ENCODE data around the gene BTBD9.
"Not testable (repeated sequence)": the region's sequence is repeated elsewhere in the genome, so short reads cannot be mapped to it uniquely, and the experiment has no call there.

BTBD9 gene

GRCh38 chr6:38149531-38149930 is 490.2 kb downstream of the BTBD9 start:
- no peak for DNase-seq (ENCODE audit: low read depth in 2 of 2)

DNA sequence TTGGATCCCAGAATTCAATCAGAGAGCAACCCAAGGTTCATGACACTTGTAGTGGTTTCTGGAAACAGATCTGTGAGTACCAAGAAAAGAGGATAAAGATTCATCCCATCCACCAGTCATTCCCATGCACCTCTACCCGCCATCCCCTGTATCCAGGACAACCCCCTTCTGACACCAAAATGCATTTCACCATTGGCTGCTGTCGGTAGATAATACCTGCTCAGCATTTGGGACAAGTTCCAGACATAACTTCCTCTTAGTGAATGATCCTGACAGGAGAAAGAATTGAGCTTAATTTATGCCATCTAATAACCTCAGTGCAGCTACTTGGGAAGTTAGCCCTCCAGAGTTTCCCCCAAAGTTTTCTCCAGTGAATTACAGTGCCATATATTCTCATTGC is 491.1 kb downstream of the BTBD9 start:
- no peak for DNase-seq (ENCODE audit: low read depth in 2 of 2)

- no peak for DNase-seq (ENCODE audit: low read depth in 2 of 2)
Measured at GRCh38 chr6:38146734-38147027, 493.0 kb downstream of the BTBD9 start.

DNA sequence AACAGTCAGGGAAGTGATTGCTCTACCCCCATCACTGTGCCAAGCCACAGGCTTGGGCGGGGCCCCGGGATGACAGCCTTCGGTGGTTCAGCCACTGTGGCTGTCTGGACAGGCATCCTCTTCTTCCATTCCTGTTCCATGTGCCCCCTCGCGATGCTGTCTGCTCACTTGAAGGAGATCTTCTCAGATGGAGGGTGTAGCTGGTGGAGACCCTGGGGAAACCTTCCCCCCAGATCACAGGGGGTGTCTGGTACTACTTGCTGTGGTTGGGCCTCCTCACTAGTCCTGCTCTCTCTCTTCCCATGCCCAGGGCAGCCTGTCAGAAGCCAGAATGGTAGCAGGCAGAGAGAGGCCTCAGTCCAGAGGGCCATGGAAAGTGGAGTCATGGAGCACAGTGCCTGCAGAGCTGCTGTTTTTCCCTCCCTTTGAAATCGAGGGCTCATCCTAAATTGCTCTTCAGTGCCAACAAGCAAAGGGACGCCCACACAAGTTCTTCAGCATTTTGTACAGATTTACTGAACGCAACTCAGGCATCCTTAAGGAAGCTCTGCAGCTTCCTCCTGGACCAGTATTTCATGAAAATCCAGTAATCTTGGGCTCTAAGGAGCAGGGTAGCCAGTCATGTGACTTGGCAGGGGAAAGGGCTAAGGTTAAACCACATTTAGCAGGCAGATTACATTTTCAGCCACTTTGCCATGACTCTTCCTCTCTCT is 493.6 kb downstream of the BTBD9 start:
- no peak for DNase-seq (ENCODE audit: low read depth in 2 of 2)

- no peak for DNase-seq (ENCODE audit: low read depth in 2 of 2)
Measured at GRCh38 chr6:38144365-38144945, 495.3 kb downstream of the BTBD9 start.

DNA sequence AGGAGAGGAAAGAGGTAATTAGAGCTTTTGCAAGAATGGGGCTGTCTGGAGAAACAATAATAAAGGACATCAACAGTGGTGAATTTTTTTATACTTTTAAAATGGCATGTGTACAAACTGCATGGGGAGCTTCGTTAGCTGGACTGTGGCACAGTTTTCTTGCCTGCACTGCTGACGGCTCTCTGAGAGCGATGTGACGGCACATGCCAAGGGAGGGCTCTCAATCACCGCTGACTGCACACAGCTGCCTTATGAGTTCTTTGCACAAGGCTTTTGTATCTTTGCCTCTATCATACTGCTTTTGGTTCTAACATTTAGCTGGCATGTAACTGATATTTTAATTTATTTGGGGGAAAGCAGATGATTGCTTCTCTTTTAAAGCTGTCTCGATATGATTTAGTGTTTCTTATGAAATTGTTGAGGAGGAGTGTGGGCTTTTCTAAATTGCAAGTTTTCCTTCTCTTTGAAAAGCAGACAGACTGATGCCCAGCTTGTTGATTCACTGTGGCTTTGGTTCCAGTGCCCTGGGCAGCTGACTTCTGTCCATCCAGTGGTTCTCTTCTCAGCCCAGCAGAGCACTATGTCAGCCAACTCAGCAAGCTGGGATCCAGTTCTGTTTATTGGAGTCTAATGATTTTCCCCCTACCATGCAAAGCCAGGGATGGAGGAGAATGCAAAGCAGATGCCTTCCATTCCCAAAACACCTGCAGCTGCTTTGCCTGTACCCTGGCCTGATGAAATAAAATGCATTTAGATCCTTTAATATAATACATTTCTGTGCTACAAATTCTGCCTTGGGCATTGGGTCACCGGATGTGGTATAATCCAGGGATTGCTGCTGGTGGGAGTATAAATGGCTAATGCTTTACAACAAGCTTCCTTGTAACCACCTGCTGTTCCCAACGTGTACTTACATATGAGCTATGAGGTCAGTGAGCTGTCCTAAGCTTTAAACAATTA is 496.3 kb downstream of the BTBD9 start:
- no peak for DNase-seq (ENCODE audit: low read depth in 2 of 2)

- no peak for DNase-seq (ENCODE audit: low read depth in 2 of 2)
Measured at GRCh38 chr6:38142178-38142902, 497.4 kb downstream of the BTBD9 start.

GRCh38 chr6:38141716-38142115 is 498.0 kb downstream of the BTBD9 start:
- DNase-seq (ENCODE audit: low read depth in 2 of 2), result no peak

DNA sequence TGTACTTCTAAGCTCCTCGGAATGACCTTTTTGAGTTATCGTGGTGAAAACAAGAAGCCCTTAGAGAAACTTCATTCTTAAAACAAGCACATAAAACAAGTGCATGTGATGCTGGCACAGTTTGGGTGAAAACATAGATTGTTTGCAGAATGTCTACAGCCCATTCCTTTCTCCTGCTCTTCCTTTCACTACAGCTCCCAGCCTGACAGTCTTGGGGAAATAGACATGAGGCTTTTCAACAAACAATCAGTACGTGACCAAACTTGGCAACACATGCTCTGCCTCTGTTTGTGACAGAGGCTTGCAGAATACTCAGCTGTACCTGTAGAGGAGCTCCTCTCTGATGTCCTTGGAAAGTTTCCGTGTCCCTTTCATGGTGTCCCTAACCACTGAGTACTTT is 498.6 kb downstream of the BTBD9 start:
- no peak for DNase-seq (ENCODE audit: low read depth in 2 of 2)

GRCh38 chr6:38138374-38138773 is 501.4 kb downstream of the BTBD9 start:
- DNase-seq (ENCODE audit: low read depth in 2 of 2), result no peak

DNA sequence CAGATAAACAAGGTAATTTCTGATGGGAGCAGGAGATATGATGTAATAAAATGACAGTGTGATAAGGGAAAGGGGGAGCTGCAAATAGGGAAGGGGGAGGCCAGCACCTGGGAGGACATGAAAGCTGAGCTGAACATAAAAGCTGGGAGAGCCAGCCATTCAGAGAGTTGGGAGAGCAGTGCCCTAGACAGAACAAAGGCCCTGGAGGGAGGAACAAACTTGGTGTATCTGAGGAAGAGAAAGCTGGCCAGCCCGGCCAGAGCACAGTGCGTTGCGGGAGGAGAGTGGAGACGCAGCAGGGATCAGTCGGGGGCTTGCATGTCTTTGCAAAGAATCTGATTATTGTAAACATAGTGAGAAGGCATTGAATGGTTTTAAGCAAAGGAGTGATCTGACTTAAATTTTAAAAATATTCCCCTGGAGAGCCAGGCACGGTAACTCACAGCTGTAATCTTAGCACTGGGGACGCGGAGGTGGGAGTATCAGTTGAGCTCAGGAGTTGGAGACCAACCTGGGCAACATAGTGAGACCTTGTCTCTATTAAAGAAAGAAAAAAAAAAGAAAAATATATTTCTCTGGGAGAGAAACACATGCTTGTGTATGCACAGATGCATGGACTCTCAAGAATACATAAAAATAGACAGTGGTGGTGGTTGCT is 502.0 kb downstream of the BTBD9 start:
- DNase-seq (ENCODE audit: low read depth in 2 of 2), result no peak

GRCh38 chr6:38136547-38136946 is 503.2 kb downstream of the BTBD9 start:
- no peak for DNase-seq (ENCODE audit: low read depth in 2 of 2)

- DNase-seq (ENCODE audit: low read depth in 2 of 2), result no peak
Measured at GRCh38 chr6:38134704-38135088, 505.0 kb downstream of the BTBD9 start.

GRCh38 chr6:38133932-38134703 is 505.6 kb downstream of the BTBD9 start:
- no peak for DNase-seq (ENCODE audit: low read depth in 2 of 2)

GRCh38 chr6:38131527-38131965 is 508.2 kb downstream of the BTBD9 start:
- DNase-seq (ENCODE audit: low read depth in 2 of 2), result no peak

GRCh38 chr6:38127284-38127683 is 512.4 kb downstream of the BTBD9 start:
- no peak for DNase-seq (ENCODE audit: low read depth in 2 of 2)

- not testable (repeated sequence) for DNase-seq (ENCODE audit: low read depth in 2 of 2)
Measured at GRCh38 chr6:38124224-38124926, 515.4 kb downstream of the BTBD9 start.

DNA sequence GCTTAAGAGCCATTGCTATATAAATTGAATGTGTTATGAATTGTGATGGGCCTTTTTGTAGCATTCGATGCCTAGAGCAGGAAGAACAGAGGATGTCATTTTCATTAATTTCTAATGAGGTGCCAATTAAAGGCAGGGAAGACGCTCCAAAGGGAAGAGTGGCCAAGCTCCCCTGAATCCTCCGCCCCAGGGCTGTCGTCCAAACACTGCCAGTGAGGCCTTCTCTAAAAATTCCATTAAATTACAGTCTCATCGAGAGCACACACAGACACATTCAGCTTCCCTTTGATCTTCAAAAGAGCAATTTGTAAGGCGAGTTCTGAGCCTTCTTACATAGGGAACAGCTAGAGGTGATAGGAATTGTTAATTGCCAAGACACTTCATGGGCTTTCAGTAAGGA is 520.2 kb downstream of the BTBD9 start:
- DNase-seq (ENCODE audit: low read depth in 2 of 2), result no peak

- DNase-seq (ENCODE audit: low read depth in 2 of 2), result no peak
Measured at GRCh38 chr6:38118791-38119365, 520.9 kb downstream of the BTBD9 start.

Data from stimulated activated CD8-positive, alpha-beta memory T cell treated with anti-CD3 and anti-CD28 coated beads, Interleukin-15, amount 100 ng/mL, for 4 hours (primary cell).